Measurements from ENCODE around the gene TIMP2.
"Not testable (repeated sequence)": the region's sequence is repeated elsewhere in the genome, so short reads cannot be mapped to it uniquely, and the experiment has no call there.

TIMP2 gene

DNA sequence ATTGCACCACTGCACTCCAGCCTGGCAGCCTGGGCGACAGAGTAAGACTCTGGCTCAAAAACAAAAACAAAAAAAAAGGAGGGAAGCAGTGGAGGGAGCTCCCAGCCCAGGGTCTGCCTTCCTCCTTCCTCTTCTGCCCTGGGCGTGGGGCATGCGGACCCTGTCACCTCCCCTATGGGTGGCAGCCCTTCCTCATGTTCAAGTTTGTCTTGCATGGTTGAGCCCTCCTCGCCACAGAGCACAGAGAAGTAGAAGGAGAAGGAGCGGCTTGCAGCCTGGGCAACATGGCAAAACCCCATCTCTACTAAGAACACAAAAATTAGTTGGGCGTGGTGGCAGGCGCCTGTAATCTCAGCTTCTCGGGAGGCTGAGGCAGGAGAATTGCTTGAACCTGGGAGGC lies 21.4 kb upstream of the TIMP2 start:
- H3K4me3 ChIP-seq (ENCODE audit: low read depth, low read length): no peak overlapping the region
- TF ChIP-seq, protein P1, sequence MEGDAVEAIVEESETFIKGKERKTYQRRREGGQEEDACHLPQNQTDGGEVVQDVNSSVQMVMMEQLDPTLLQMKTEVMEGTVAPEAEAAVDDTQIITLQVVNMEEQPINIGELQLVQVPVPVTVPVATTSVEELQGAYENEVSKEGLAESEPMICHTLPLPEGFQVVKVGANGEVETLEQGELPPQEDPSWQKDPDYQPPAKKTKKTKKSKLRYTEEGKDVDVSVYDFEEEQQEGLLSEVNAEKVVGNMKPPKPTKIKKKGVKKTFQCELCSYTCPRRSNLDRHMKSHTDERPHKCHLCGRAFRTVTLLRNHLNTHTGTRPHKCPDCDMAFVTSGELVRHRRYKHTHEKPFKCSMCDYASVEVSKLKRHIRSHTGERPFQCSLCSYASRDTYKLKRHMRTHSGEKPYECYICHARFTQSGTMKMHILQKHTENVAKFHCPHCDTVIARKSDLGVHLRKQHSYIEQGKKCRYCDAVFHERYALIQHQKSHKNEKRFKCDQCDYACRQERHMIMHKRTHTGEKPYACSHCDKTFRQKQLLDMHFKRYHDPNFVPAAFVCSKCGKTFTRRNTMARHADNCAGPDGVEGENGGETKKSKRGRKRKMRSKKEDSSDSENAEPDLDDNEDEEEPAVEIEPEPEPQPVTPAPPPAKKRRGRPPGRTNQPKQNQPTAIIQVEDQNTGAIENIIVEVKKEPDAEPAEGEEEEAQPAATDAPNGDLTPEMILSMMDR (conservative IDR thresholded peaks at IDR 0.05; ENCODE audit: low read depth, low read length): no peak

DNA sequence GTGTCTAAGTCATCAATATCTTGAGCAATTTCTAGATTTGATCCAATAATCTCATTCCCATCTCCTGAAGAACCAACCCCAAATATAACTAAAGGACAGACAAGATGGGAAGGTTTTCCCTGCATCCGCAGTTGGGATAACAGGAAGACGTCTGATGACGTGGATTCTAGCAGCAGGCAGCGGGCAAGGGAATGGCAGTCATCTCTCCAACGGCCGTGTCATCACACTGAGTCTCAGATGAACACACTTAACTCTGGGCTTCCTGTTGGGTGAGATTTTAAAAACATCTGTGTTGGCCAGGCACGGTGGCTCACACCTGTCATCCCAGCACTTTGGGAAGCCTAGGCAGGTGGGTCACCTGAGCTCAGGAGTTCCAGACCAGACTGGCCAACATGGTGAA lies 20.9 kb upstream of the TIMP2 start:
- DNase-seq (ENCODE audit: low read depth): no peak
- TF ChIP-seq, protein P1 (conservative IDR thresholded peaks at IDR 0.05; ENCODE audit: low read depth, low read length): no peak

More for the DNA sequence above, 21.4 kb upstream of the TIMP2 start:
- DNase-seq (ENCODE audit: low read depth): no peak

DNA sequence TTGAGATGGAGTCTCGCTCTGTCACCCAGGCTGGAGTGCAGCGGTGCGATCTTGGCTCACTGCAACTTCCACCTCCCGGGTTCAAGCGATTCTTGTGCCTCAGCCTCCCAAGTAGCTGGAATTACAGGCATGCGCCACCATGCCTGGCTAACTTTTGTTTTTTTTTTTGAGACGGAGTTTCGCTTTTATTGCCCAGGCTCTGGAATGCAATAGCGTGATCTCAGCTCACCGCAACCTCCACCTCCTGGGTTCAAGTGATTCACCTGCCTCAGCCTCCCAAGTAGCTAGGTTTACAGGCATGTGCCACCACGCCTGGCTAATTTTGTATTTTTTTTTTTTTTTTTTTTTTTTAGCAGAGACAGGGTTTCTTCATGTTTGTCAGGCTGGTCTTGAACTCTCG lies 20.3 kb upstream of the TIMP2 start:
- DNase-seq (ENCODE audit: low read depth): not testable (repeated sequence)

More for the DNA sequence above, 20.9 kb upstream of the TIMP2 start:
- no peak overlapping the region for H3K4me3 ChIP-seq (ENCODE audit: low read depth, low read length)

DNA sequence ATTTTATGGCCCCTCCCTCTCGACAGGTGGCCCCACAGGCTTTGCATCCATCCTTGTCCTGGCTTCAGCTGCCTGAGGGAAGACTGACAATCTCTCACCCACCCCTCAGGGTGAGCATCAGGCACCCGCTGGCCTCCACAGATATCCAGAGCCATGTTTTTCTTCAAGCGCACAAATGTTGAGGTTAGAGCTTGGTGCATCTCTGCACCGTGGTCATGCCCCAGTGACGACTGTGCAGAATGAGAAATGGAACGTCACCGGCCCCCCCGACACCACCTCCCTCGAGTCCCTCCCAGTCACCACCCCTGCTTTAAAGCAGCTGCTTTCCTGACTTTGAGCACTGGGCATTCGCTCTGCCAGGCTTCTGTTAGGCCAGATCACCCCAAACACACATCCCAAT lies 19.8 kb upstream of the TIMP2 start:
- DNase-seq (ENCODE audit: low read depth): no peak

More for the DNA sequence above, 20.3 kb upstream of the TIMP2 start:
- H3K4me3 ChIP-seq (ENCODE audit: low read depth, low read length): not testable (repeated sequence)

DNA sequence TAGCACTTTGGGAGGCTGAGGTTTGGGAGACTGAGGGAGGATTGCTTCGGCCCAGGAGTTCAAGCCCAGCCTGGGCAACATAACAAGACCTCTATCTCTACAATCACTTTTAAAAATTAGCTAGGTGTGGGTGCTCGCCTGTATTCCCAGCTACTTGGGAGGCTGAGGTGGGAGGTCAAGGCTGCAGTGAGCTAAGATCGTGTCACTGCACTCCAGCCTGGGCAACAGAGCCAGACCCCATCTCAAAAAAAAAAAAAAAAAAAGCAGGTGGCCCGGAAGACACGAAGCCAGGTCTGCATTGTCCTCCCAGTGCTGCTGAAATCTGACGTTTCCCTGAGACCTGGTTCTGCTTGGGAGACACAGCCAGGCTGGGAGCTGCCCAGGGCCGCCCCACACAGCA lies 18.8 kb upstream of the TIMP2 start:
- H3K4me3 ChIP-seq (ENCODE audit: low read depth, low read length): no peak overlapping the region
- TF ChIP-seq, protein P1 (conservative IDR thresholded peaks at IDR 0.05; ENCODE audit: low read depth, low read length): no peak
- no peak for DNase-seq (ENCODE audit: low read depth)

More for the DNA sequence above, 19.8 kb upstream of the TIMP2 start:
- TF ChIP-seq, protein P1 (conservative IDR thresholded peaks at IDR 0.05; ENCODE audit: low read depth, low read length): no peak
- H3K4me3 ChIP-seq (ENCODE audit: low read depth, low read length): no peak overlapping the region

DNA sequence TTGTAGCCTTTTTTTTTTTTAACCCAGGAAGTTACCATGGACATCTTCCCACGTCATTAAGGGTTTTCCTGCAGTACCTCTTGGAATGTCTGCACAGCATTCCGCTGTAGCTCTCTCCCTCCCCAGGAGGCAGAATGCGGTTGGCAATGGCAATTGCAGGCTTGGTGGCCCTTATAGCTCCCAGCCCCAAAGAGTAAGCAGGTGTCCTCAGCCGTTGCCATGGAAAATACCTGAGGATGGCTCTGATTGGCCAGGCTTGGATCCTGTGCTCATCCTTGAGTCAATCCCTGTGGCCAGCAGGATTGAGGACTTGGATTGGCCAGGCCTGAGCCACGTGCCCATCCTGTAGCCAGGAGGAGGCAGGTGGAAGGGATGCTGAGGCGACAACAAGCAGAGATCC lies 15.5 kb upstream of the TIMP2 start:
- TF ChIP-seq, protein P1 (conservative IDR thresholded peaks at IDR 0.05; ENCODE audit: low read depth, low read length): peak; percentile 11

DNA sequence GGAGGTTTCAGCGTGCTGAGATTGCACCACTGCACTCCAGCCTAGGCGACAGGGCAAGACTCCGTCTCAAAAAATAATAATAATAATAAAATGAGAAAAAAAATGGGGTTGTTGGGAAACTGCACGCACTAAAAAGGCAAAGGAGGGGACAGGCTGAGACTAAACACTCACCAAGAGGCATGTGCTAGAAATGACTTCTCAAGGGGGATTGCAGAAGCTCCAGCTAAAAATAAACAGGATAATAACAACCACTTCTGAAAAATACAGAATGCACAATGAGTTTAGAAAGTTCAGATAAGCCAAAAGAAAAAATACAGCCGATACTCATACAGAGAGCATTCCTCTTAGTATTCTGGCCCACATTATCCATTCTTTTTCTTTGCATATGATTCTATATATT lies 15.1 kb upstream of the TIMP2 start:
- TF ChIP-seq, protein P1 (conservative IDR thresholded peaks at IDR 0.05; ENCODE audit: low read depth, low read length): no peak
- no peak for DNase-seq (ENCODE audit: low read depth)
- no peak overlapping the region for H3K4me3 ChIP-seq (ENCODE audit: low read depth, low read length)

More for the DNA sequence above, 15.5 kb upstream of the TIMP2 start:
- DNase-seq (ENCODE audit: low read depth): peak; percentile 75
- no peak overlapping the region for H3K4me3 ChIP-seq (ENCODE audit: low read depth, low read length)

Data from choroid plexus epithelial cell (primary cell).